ENCODE measurements around the gene CNN3. TPM values are rescaled to one million over a fixed set of nuclear protein-coding genes. Genes with fewer than 3 reads are reported as not detected.

CNN3 gene
- total and polyA plus RNA-seq, 8 donors = 31.7 to 143 (median 49.8) TPM

GRCh38 chr1:94874423-94874822, 52.5 kb downstream of the CNN3 start:
- Histone ChIP-seq H3K36me3 (peaks cover 0 to 15% (median 0%) of the 10 kb centered on the region in 3 donors), H3K27me3 (no peaks in the 10 kb centered on the region), H3K27ac (no peak overlapping the region), H3K9me3 (no peaks in the 10 kb centered on the region), H3K4me1 (no peaks in the 10 kb centered on the region), H3K4me3 (no peak overlapping the region)
- FAIRE-seq (no peak), ATAC-seq (no peak), DNase-seq (no peak)
- WGBS, 2 donors = 95 to 97% methylated on average over 6 of the region's 6 CpGs
- TF ChIP-seq CTCF (IDR thresholded peaks at IDR 0.05) = no peak
- intact Hi-C loops (cut with DNase I) = no loop called here

DNA sequence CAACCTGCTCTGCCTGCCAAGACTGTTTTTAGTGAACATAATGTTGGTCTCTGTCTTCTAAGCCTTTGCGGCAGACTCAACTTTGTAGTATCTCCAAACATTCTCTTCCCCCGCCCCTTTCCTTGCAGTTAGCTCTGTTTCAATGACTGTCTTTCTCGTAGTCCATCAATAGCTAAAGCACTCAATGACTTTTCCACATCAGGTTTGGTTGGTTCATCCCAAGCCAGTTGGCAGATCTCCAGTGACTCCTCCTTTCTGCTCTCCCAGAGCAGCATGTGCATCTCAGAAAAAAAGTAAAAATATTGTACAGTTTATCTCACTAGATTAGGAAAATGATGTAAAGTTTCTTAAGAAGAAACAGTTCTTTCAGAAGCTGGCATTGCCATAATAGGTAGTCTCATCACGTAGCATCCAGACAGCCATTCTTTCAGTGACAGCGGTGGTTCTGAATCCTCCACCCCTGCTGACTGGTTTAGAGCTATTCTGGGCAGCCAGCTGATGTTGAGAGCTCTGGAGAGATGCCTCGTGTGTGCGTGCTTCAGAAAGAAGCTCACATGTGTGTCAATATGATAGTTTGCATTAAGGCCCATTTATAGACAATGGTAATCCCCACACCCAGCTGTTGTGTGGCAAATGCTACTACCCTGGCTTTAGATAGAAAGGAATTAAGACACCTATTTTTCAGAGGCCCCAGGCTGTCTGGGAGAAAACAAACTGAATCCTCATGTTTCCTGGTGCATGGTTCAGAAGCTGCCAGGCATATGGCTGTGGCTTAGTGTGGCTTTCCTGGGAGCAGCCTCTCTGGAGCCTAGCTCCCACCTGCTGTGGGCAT, 53.2 kb downstream of the CNN3 start:
- DNase-seq = no peak
- intact Hi-C loops (cut with DNase I) = no loop called here
- H3K9me3 ChIP-seq = no peaks in the 10 kb centered on the region
- H3K27ac ChIP-seq = no peak overlapping the region
- H3K36me3 ChIP-seq = peaks cover 0 to 15% (median 0%) of the 10 kb centered on the region in 3 donors
- ATAC-seq = no peak
- H3K27me3 ChIP-seq = no peaks in the 10 kb centered on the region
- FAIRE-seq = no peak
- no peak overlapping the region for H3K4me3 ChIP-seq
- no peaks in the 10 kb centered on the region for H3K4me1 ChIP-seq
- TF ChIP-seq CTCF (IDR thresholded peaks at IDR 0.05) = no peak
- WGBS, 2 donors = 90 to 94% methylated on average over 7 of the region's 7 CpGs

GRCh38 chr1:94872771-94873495, 54.0 kb downstream of the CNN3 start:
- no peaks in the 10 kb centered on the region for H3K27me3 ChIP-seq
- H3K36me3 ChIP-seq = peaks cover 0 to 15% (median 0%) of the 10 kb centered on the region in 3 donors
- FAIRE-seq (no peak), DNase-seq (no peak), ATAC-seq (no peak)
- H3K4me3 ChIP-seq = no peak overlapping the region
- H3K4me1 ChIP-seq = no peaks in the 10 kb centered on the region
- TF ChIP-seq CTCF (IDR thresholded peaks at IDR 0.05) = no peak
- no peak overlapping the region for H3K27ac ChIP-seq
- intact Hi-C loops (cut with DNase I) = no loop called here
- 89 to 92% methylated on average over 4 of the region's 4 CpGs for WGBS, 2 donors
- no peaks in the 10 kb centered on the region for H3K9me3 ChIP-seq

DNA sequence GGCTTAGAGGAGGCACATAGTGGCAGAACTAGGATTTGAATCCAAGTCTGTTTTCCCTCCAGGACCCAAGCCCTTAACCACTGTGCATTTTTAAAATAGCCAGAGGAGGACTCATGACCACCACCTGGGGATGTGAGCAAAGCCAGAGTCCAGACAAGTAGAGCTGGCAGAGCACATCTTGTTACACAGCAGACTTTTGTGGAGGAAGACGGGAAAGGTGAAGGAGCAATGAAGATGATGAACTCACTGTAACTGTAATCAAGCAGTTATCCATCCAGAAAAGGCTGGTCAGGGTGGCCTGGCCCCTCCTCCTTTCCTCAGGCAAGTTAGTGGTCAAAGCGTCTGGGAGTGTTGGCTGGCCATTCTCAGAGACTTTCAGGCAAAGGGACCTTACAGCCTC, 55.9 kb downstream of the CNN3 start:
- FAIRE-seq = no peak
- no peak for TF ChIP-seq CTCF (IDR thresholded peaks at IDR 0.05)
- ATAC-seq = no peak
- H3K4me3 ChIP-seq = no peak overlapping the region
- intact Hi-C loops (cut with DNase I) = no loop called here
- H3K4me1 ChIP-seq = peaks cover 7 to 10% (median 9%) of the 10 kb centered on the region in 3 donors
- no peak for DNase-seq
- no peaks in the 10 kb centered on the region for H3K27me3 ChIP-seq
- 90% methylated on average over 2 of the region's 2 CpGs for WGBS, 2 donors
- no peak overlapping the region for H3K27ac ChIP-seq
- H3K36me3 ChIP-seq = peaks cover 0 to 8% (median 0%) of the 10 kb centered on the region in 3 donors
- H3K9me3 ChIP-seq = no peaks in the 10 kb centered on the region
